ENCODE measurements around the gene CDS2.

CDS2 gene

DNA sequence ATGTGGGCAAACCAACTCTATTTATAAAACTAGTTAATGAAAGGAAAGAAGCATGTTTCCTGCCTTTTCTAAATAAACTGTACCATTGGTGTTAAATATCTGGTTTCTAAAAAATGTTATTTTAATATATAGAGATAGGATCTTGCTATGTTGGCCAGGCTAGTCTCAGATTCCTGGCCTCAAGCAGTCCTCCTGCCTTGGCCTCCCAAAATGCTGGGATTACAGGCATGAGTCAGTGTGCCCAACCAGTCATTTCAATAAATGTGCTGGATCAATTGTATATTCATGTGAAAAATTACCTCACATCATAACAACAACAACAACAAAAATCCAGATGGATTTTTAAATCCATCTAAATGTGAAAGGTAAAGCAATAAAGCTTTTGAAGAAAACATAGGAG is 80.3 kb downstream of the CDS2 start:
- Histone ChIP-seq H3F3A (ENCODE audit: insufficient read depth, low read length) (no peaks in the 10 kb centered on the region), H3K4me1 (ENCODE audit: insufficient read depth, low read length, severe bottlenecking) (no peaks in the 10 kb centered on the region), H3K27me3 (ENCODE audit: insufficient read depth, low read length) (no peaks in the 10 kb centered on the region), H3K27ac (ENCODE audit: low read depth, low read length, poor library complexity, severe bottlenecking) (no peak overlapping the region), H3K4me2 (ENCODE audit: low read length) (no peak overlapping the region), H3K79me2 (ENCODE audit: insufficient read depth, low read length) (no peaks in the 10 kb centered on the region), H3K9ac (ENCODE audit: low read length) (no peak overlapping the region), H3K9me2 (ENCODE audit: low read depth, low read length) (no peaks in the 10 kb centered on the region), H3K36me3 (ENCODE audit: insufficient read depth, low read length) (0 out of 2 replicates have a peak, but pooled peaks cover 2% of the 10 kb centered on the region), H3K9me3 (ENCODE audit: low read length) (no peaks in the 10 kb centered on the region), H3K4me3 (ENCODE audit: low read depth, low read length, poor library complexity, severe bottlenecking) (no peak overlapping the region), H2AFZ (ENCODE audit: low read length) (no peak overlapping the region), H4K20me1 (ENCODE audit: insufficient read depth, low read length) (no peaks in the 10 kb centered on the region)
- TF ChIP-seq, protein P1, sequence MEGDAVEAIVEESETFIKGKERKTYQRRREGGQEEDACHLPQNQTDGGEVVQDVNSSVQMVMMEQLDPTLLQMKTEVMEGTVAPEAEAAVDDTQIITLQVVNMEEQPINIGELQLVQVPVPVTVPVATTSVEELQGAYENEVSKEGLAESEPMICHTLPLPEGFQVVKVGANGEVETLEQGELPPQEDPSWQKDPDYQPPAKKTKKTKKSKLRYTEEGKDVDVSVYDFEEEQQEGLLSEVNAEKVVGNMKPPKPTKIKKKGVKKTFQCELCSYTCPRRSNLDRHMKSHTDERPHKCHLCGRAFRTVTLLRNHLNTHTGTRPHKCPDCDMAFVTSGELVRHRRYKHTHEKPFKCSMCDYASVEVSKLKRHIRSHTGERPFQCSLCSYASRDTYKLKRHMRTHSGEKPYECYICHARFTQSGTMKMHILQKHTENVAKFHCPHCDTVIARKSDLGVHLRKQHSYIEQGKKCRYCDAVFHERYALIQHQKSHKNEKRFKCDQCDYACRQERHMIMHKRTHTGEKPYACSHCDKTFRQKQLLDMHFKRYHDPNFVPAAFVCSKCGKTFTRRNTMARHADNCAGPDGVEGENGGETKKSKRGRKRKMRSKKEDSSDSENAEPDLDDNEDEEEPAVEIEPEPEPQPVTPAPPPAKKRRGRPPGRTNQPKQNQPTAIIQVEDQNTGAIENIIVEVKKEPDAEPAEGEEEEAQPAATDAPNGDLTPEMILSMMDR (IDR thresholded peaks at IDR 0.05; ENCODE audit: low read length) = no peak
- no peak for TF ChIP-seq EZH2 (IDR thresholded peaks at IDR 0.05; ENCODE audit: borderline replicate concordance, low read length)

DNA sequence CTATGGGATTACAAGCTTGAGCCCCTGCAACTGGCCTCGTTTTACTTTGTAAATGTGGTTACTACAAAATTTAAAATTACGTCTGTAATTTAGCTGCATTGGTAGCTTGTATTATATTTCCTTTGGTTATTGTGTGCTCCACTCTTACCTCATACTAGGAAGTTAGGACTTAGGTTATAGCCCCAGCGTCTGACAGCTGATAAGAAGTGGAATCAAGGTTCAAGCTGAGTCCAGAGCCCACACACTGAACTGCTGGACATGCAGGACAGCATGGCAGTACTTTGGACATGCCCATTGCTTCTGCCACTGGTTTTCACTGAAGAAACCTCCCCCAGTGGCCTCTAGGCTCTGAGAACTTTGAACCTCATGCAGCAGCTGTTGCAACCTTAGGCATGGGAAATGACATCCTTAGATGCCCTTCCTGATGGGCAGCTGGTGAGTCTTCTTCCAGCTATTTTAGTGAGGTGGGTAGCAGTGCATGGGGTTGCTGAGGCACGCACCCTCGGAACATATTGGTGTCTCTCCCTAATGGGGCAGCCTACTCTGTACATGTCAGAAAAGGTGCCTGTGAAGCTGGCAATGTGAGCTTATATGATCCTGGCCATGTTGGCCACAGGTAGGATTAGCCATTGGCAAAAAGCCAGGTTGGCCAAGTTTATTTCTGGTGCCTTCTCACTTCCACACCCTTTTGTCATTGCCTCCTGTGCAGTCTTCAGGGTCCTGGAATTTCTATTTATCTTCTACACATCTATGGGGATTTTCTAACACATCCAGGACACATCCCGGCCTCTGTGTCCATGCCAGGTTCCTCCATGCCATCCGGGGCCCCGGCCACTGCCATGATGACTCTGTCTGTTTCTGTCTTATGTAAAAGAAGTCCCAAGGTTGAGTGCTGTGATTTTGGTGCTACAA is 85.3 kb downstream of the CDS2 start:
- no peak overlapping the region for H3K4me3 ChIP-seq (ENCODE audit: low read depth, low read length, poor library complexity, severe bottlenecking)
- H3K9ac ChIP-seq (ENCODE audit: low read length) = no peak overlapping the region
- H3K27me3 ChIP-seq (ENCODE audit: insufficient read depth, low read length) = no peaks in the 10 kb centered on the region
- no peak overlapping the region for H2AFZ ChIP-seq (ENCODE audit: low read length)
- H3K4me2 ChIP-seq (ENCODE audit: low read length) = no peak overlapping the region
- no peaks in the 10 kb centered on the region for H3K9me2 ChIP-seq (ENCODE audit: low read depth, low read length)
- H3K79me2 ChIP-seq (ENCODE audit: insufficient read depth, low read length) = no peaks in the 10 kb centered on the region
- 0 out of 2 replicates have a peak, but pooled peaks cover 2% of the 10 kb centered on the region for H3K36me3 ChIP-seq (ENCODE audit: insufficient read depth, low read length)
- H3K27ac ChIP-seq (ENCODE audit: low read depth, low read length, poor library complexity, severe bottlenecking) = no peak overlapping the region
- H3F3A ChIP-seq (ENCODE audit: insufficient read depth, low read length) = no peaks in the 10 kb centered on the region
- no peaks in the 10 kb centered on the region for H3K9me3 ChIP-seq (ENCODE audit: low read length)
- H3K4me1 ChIP-seq (ENCODE audit: insufficient read depth, low read length, severe bottlenecking) = no peaks in the 10 kb centered on the region
- H4K20me1 ChIP-seq (ENCODE audit: insufficient read depth, low read length) = no peaks in the 10 kb centered on the region
- TF ChIP-seq, protein P1 (IDR thresholded peaks at IDR 0.05; ENCODE audit: low read length) = no peak
- no peak for TF ChIP-seq EZH2 (IDR thresholded peaks at IDR 0.05; ENCODE audit: borderline replicate concordance, low read length)

DNA sequence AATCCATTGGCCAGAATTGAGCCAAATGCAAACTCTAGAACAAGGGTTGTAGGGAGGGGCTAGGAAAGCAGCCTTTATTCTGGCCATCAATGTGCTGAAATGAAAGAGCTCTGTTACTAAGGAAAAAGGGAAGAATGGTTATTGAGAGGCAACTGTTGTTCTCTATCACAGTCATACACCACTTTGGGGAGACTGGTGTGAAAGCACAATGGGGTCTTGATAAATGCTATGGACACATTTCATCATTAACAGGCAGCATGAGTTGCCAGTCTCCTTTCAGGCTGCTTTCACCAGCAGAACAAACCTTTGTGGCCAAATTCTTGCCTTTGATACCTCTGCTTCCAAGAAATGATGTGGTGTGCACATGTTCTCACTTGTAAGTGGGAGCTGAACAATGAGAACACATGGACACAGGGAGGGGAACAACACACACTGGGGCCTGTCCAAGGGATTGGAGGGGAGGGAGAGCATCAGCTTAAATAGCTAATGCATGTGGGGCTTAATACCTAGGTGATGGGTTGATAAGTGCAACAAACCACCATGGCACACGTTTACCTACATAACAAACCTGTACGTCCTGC is 86.2 kb downstream of the CDS2 start:
- H3K4me1 ChIP-seq (ENCODE audit: insufficient read depth, low read length, severe bottlenecking) = no peaks in the 10 kb centered on the region
- no peak overlapping the region for H3K27ac ChIP-seq (ENCODE audit: low read depth, low read length, poor library complexity, severe bottlenecking)
- H3K79me2 ChIP-seq (ENCODE audit: insufficient read depth, low read length) = no peaks in the 10 kb centered on the region
- H4K20me1 ChIP-seq (ENCODE audit: insufficient read depth, low read length) = no peaks in the 10 kb centered on the region
- no peak overlapping the region for H2AFZ ChIP-seq (ENCODE audit: low read length)
- H3K9me2 ChIP-seq (ENCODE audit: low read depth, low read length) = no peaks in the 10 kb centered on the region
- H3K36me3 ChIP-seq (ENCODE audit: insufficient read depth, low read length) = 0 out of 2 replicates have a peak, but pooled peaks cover 2% of the 10 kb centered on the region
- no peak overlapping the region for H3K9ac ChIP-seq (ENCODE audit: low read length)
- no peaks in the 10 kb centered on the region for H3F3A ChIP-seq (ENCODE audit: insufficient read depth, low read length)
- TF ChIP-seq EZH2 (IDR thresholded peaks at IDR 0.05; ENCODE audit: borderline replicate concordance, low read length) = no peak
- TF ChIP-seq, protein P1 (IDR thresholded peaks at IDR 0.05; ENCODE audit: low read length) = no peak
- H3K9me3 ChIP-seq (ENCODE audit: low read length) = no peaks in the 10 kb centered on the region
- H3K27me3 ChIP-seq (ENCODE audit: insufficient read depth, low read length) = no peaks in the 10 kb centered on the region
- no peak overlapping the region for H3K4me3 ChIP-seq (ENCODE audit: low read depth, low read length, poor library complexity, severe bottlenecking)
- H3K4me2 ChIP-seq (ENCODE audit: low read length) = no peak overlapping the region

Data from OCI-LY1 (cell line).